Endothelial cell of umbilical vein (primary cell): ENCODE results near the gene WNT7B. TPM values are rescaled to one million over a fixed set of nuclear protein-coding genes. Genes with fewer than 3 reads are reported as not detected.

ENCODE experiments used
- BruUV-seq: library from RNA; stranded (reverse); fragments of 400-500 nt; replicated peaks from 2 replicates; lab custom pipeline; 2021; lab: Mats Ljungman, UMichigan
- CTCF ChIA-PET: fragments of 300-600, 350-600 bp; sonication (Branson Sonifier 250); formaldehyde crosslinking; loops from one replicate; lab custom pipeline; 2021; ENCODE audit warnings: antibody characterized with exemption, inconsistent platforms; lab: Charles Lee
- POLR2A ChIA-PET: fragments of 300-600, 350-600 bp; sonication (Branson Sonifier 250); formaldehyde crosslinking; loops from one replicate; lab custom pipeline; 2021; ENCODE audit warnings: antibody characterized with exemption, inconsistent platforms; lab: Charles Lee
- DNase-seq: peaks from one replicate; pipeline ENCODE4 v3.0.0-alpha.2; 2011; ENCODE audit warnings: low read depth, low spot score
- FAIRE-seq: peaks from 2 replicates; lab custom pipeline; 2011; peaks lifted over from hg19 to GRCh38; lab: Jason Lieb, UNC
- H2AFZ ChIP-seq: 2 replicates; pipeline ENCODE4 v1.6.0; 2012; ENCODE audit warnings: low read depth, low read length, control low read depth, inconsistent platforms
- H3K27ac ChIP-seq: 2 replicates; pipeline ENCODE4 v1.5.1; 2011; ENCODE audit warnings: low read depth, mild to moderate bottlenecking, control low read depth, low read length, moderate library complexity; ENCODE audit not compliant: insufficient read depth
- H3K27me3 ChIP-seq, 2 experiments: 2 replicates each; pipeline versions ENCODE4 v1.6.0 to v1.6.1; 2011; ENCODE audit warnings: low read length in 2 of 2, mixed read lengths in 1 of 2; ENCODE audit not compliant: control insufficient read depth in 2 of 2, insufficient read depth in 2 of 2
- H3K36me3 ChIP-seq, 2 experiments: 2 replicates in 1 of 2; 3 replicates in 1 of 2; pipeline ENCODE4 v1.5.1; 2011; ENCODE audit warnings: low read length in 2 of 2, mild to moderate bottlenecking in 1 of 2, moderate library complexity in 1 of 2; ENCODE audit not compliant: control insufficient read depth in 2 of 2, insufficient read depth in 2 of 2; ENCODE audit errors: extremely low read depth in 1 of 2
- H3K4me1 ChIP-seq: 3 replicates; pipeline ENCODE4 v1.5.1; 2011; ENCODE audit warnings: mild to moderate bottlenecking, low read length; ENCODE audit not compliant: control insufficient read depth, insufficient read depth; ENCODE audit errors: extremely low read depth
- H3K4me2 ChIP-seq: 2 replicates; pipeline ENCODE4 v1.6.1; 2011; ENCODE audit warnings: low read length, control low read depth, mixed read lengths; ENCODE audit not compliant: insufficient read depth
- H3K4me3 ChIP-seq, 3 experiments: fragments of 200-600 bp in 1 of 3; sonication (generic), shearing (Covaris generic) in 1 of 3; replicated peaks in 1 of 3; 2 replicates each; pipeline ENCODE4 v1.5.1; 2011 to 2016; ENCODE audit warnings: control low read depth in 3 of 3, low read length in 3 of 3, mild to moderate bottlenecking in 2 of 3, inconsistent platforms in 1 of 3, low read depth in 1 of 3, moderate library complexity in 1 of 3; ENCODE audit not compliant: insufficient read depth in 1 of 3
- H3K79me2 ChIP-seq: 2 replicates; pipeline ENCODE4 v1.6.0; 2012; ENCODE audit warnings: low read length, inconsistent platforms; ENCODE audit not compliant: control insufficient read depth, insufficient read depth
- H3K9ac ChIP-seq: replicated peaks from 2 replicates; pipeline ENCODE3; 2011; ENCODE audit warnings: low read length, control low read depth; ENCODE audit not compliant: insufficient read depth; ENCODE audit errors: extremely low read depth
- H3K9me1 ChIP-seq: replicated peaks from 3 replicates; pipeline ENCODE4 v1.6.0; 2011; ENCODE audit warnings: mild to moderate bottlenecking, low read length; ENCODE audit not compliant: control insufficient read depth, insufficient read depth; ENCODE audit errors: extremely low read depth
- H3K9me3 ChIP-seq: replicated peaks from 2 replicates; pipeline ENCODE4 v1.5.1; 2012; ENCODE audit warnings: low read length, inconsistent platforms; ENCODE audit not compliant: control insufficient read depth, insufficient read depth
- H4K20me1 ChIP-seq: replicated peaks from 2 replicates; pipeline ENCODE3; 2011; ENCODE audit warnings: mild to moderate bottlenecking, low read length; ENCODE audit not compliant: control insufficient read depth, insufficient read depth; ENCODE audit errors: extremely low read depth
- EZH2 ChIP-seq: IDR thresholded peaks from 2 replicates; pipeline ENCODE4 v1.6.1; 2012; ENCODE audit warnings: borderline replicate concordance, low read depth, mild to moderate bottlenecking, moderate library complexity, low read length, inconsistent platforms; ENCODE audit not compliant: severe bottlenecking
- FOS ChIP-seq: IDR thresholded peaks from 2 replicates; pipeline ENCODE4 v1.6.1; 2011; ENCODE audit warnings: mild to moderate bottlenecking, low read length, moderate library complexity, borderline replicate concordance; ENCODE audit not compliant: insufficient read depth
- GATA2 ChIP-seq: IDR thresholded peaks from 2 replicates; pipeline ENCODE4 v1.7.0; 2011; ENCODE audit warnings: low read depth, mild to moderate bottlenecking, moderate library complexity, mixed read lengths, low read length; ENCODE audit not compliant: insufficient read length, insufficient read depth
- JUN ChIP-seq: IDR thresholded peaks from 2 replicates; pipeline ENCODE4 v1.6.1; 2011; ENCODE audit warnings: borderline replicate concordance, low read depth; ENCODE audit not compliant: insufficient read length, insufficient read depth
- MAX ChIP-seq: IDR thresholded peaks from 2 replicates; pipeline ENCODE4 v1.6.1; 2011; ENCODE audit not compliant: insufficient read depth, insufficient read length
- MYC ChIP-seq: IDR thresholded peaks from one replicate; pipeline ENCODE4 v1.6.1; 2011; ENCODE audit warnings: mild to moderate bottlenecking, low read depth, low read length
- POLR2A ChIP-seq: IDR thresholded peaks from 2 replicates; pipeline ENCODE4 v1.6.1; 2012; ENCODE audit warnings: low read depth, mild to moderate bottlenecking, control low read depth, low read length
- POLR2AphosphoS5 ChIP-seq: IDR thresholded peaks from 2 replicates; pipeline ENCODE4 v1.6.1; 2012; ENCODE audit warnings: low read depth, mild to moderate bottlenecking, control low read depth, low read length, moderate library complexity; ENCODE audit not compliant: insufficient read depth
- dilution Hi-C: fragments of 300-500 bp; cut with MboI; formaldehyde crosslinking; loops from one replicate; pipeline ENCODE4 v1.15.0; 2019; ENCODE audit warnings: low sequenced_read_pairs; ENCODE audit not compliant: extremely low pct_ligation_motif_present
- intact Hi-C: fragments of 100-400 bp; cut with micrococcal nuclease; formaldehyde crosslinking; loops from one replicate; pipeline ENCODE4 v1.10.0; 2022
- polyA plus RNA-seq, 4 experiments: library from polyadenylated mRNA; depleted of rRNA in 3 of 4; stranded (reverse) in 3 of 4; unstranded in 1 of 4; fragments of >200 nt; gene quantifications; 2 replicates each; pipeline versions ENCODE4 v1.2.1 to v1.2.3, GENCODE V29; 2011 to 2012; ENCODE audit warnings: missing spikeins in 1 of 4
- total RNA-seq: library from RNA; stranded (reverse); gene quantifications from 2 replicates; pipeline ENCODE4 v1.2.3, GENCODE V29; 2021
- TF ChIP-seq, protein P1 (sequence below), 2 donors: IDR thresholded peaks; 1 replicate in 1 of 2; 2 replicates in 1 of 2; pipeline ENCODE4 v1.5.1; 2011; ENCODE audit warnings: low read length in 2 of 2, mild to moderate bottlenecking in 2 of 2, moderate library complexity in 2 of 2, control low read depth in 1 of 2, inconsistent platforms in 1 of 2, low read depth in 1 of 2; ENCODE audit not compliant: insufficient read depth in 1 of 2; ENCODE audit errors: extremely low read depth in 1 of 2

The WNT7B gene
- total and polyA plus RNA-seq, 2 donors (not counting 3 experiments of a cell fraction or from before 2014, with no cell fraction given): not detected

GRCh38 chr22:45917700-45918458 lies 59.1 kb downstream of the WNT7B start:
- no peaks in the 10 kb centered on the region for H4K20me1 ChIP-seq
- H3K9ac ChIP-seq: no peak overlapping the region
- DNase-seq (no peak), FAIRE-seq (no peak)
- H3K4me1 ChIP-seq: no peaks in the 10 kb centered on the region
- POLR2A ChIA-PET: no interaction called here
- H2AFZ ChIP-seq: no peak overlapping the region
- TF ChIP-seq, protein P1, sequence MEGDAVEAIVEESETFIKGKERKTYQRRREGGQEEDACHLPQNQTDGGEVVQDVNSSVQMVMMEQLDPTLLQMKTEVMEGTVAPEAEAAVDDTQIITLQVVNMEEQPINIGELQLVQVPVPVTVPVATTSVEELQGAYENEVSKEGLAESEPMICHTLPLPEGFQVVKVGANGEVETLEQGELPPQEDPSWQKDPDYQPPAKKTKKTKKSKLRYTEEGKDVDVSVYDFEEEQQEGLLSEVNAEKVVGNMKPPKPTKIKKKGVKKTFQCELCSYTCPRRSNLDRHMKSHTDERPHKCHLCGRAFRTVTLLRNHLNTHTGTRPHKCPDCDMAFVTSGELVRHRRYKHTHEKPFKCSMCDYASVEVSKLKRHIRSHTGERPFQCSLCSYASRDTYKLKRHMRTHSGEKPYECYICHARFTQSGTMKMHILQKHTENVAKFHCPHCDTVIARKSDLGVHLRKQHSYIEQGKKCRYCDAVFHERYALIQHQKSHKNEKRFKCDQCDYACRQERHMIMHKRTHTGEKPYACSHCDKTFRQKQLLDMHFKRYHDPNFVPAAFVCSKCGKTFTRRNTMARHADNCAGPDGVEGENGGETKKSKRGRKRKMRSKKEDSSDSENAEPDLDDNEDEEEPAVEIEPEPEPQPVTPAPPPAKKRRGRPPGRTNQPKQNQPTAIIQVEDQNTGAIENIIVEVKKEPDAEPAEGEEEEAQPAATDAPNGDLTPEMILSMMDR (IDR thresholded peaks at IDR 0.05; ENCODE audit: extremely low read depth in 1 of 2, insufficient read depth in 1 of 2, low read depth in 1 of 2, low read length in 2 of 2): no peak
- TF ChIP-seq MYC: no peak
- no peak for TF ChIP-seq POLR2A
- no peak for TF ChIP-seq GATA2
- no peak for TF ChIP-seq FOS
- TF ChIP-seq MAX: no peak
- TF ChIP-seq JUN: no peak
- TF ChIP-seq POLR2AphosphoS5: no peak
- TF ChIP-seq EZH2: no peak
- H3K4me3 ChIP-seq: no peak overlapping the region
- BruUV-seq: no TSS peak
- no peaks in the 10 kb centered on the region for H3K9me3 ChIP-seq
- no peak overlapping the region for H3K27ac ChIP-seq
- no peaks in the 10 kb centered on the region for H3K9me1 ChIP-seq
- intact Hi-C loops: no loop called here
- H3K27me3 ChIP-seq: no peaks in the 10 kb centered on the region
- dilution Hi-C loops: no loop called here
- no peaks in the 10 kb centered on the region for H3K36me3 ChIP-seq
- no peak overlapping the region for H3K4me2 ChIP-seq
- CTCF ChIA-PET: no interaction called here
- no peaks in the 10 kb centered on the region for H3K79me2 ChIP-seq
